Heart right ventricle (tissue), 16 donors: ENCODE measurements around the gene ANKRD10. TPM values are rescaled to one million over a fixed set of nuclear protein-coding genes. Genes with fewer than 3 reads are reported as not detected.

Source experiments
- ATAC-seq, 8 donors: fragments of 200-7000 bp; cut with Tn5 transposase; one replicate each; pipeline ENCODE4 v1.9.1; 2020; ENCODE audit warnings: mild to moderate bottlenecking in 8 of 8, moderate library complexity in 8 of 8, moderate number of reproducible peaks in 1 of 8
- DNase-seq, 2 donors: peaks; one replicate each; pipeline ENCODE4 v3.0.0-alpha.2; 2020
- H3K27ac ChIP-seq, 10 donors: fragments of 200-600 bp; sonication (generic) in 2 of 10; one replicate each; pipeline versions ENCODE4 v1.5.0 to v1.8.0; 2020 to 2022; ENCODE audit warnings: mild to moderate bottlenecking in 3 of 10
- H3K27me3 ChIP-seq, 7 donors: fragments of 200-600 bp; one replicate each; pipeline ENCODE4 v1.8.0; 2021 to 2022; ENCODE audit warnings: mild to moderate bottlenecking in 2 of 7
- H3K36me3 ChIP-seq, 9 donors: fragments of 200-600 bp; sonication (generic) in 1 of 9; one replicate each; pipeline versions ENCODE4 v1.5.0 to v1.8.0; 2020 to 2022; ENCODE audit warnings: mild to moderate bottlenecking in 2 of 9
- H3K4me1 ChIP-seq, 9 donors: fragments of 200-600 bp; sonication (generic) in 1 of 9; one replicate each; pipeline versions ENCODE4 v1.5.0 to v1.8.0; 2020 to 2022; ENCODE audit warnings: mild to moderate bottlenecking in 4 of 9
- H3K4me3 ChIP-seq, 10 donors: fragments of 200-600 bp; sonication (generic) in 2 of 10; one replicate each; pipeline versions ENCODE4 v1.5.0 to v1.8.0; 2020 to 2022; ENCODE audit warnings: mild to moderate bottlenecking in 7 of 10, moderate library complexity in 2 of 10
- H3K9me3 ChIP-seq, 11 donors: fragments of 200-600 bp in 10 of 11; sonication (generic) in 2 of 11; one replicate each; pipeline versions ENCODE4 v1.5.0 to v1.8.0; 2013 to 2022; ENCODE audit warnings: mild to moderate bottlenecking in 2 of 11, control low read depth in 1 of 11, moderate library complexity in 1 of 11
- WGBS, 2 donors: extraction: QIAGEN DNeasy Blood & Tissue Kit; methylation state at CpG; one replicate each; pipeline ENCODE4 v1.1.7; 2013; ENCODE audit warnings: inconsistent platforms in 1 of 2; 5-methylcytosine and 5-hydroxymethylcytosine counted together
- intact Hi-C, 10 donors: fragments of 100-400 bp; cut with DNase I; formaldehyde crosslinking; loops; one replicate each; pipeline versions ENCODE4 v1.11.1 to v1.14.2; 2022
- polyA plus RNA-seq, 2 donors: library from polyadenylated mRNA; stranded (reverse); fragments of 200-250 nt; gene quantifications; one replicate each; pipeline ENCODE4 v1.2.3, GENCODE V29; 2013
- total RNA-seq, 10 donors: library from RNA; stranded (reverse); fragmentation: NEBNext Ultra II Directional in 3 of 10; extraction: Animal tissue kit (Norgen Biotek cat#: 25700) in 3 of 10; gene quantifications; one replicate each; pipeline versions ENCODE4 v1.2.1 to v1.2.4, GENCODE V29; 2021 to 2023
- TF ChIP-seq, protein P1 (sequence below), 9 donors: fragments of 200-600 bp; sonication (generic) in 2 of 9; IDR thresholded peaks; one replicate each; pipeline versions ENCODE4 v1.5.0 to v1.8.0; 2021 to 2022; ENCODE audit warnings: antibody characterized with exemption in 9 of 9, mild to moderate bottlenecking in 5 of 9, moderate library complexity in 1 of 9
- donor health status: Arrhythmogenic right ventricular cardiomyopathy.
- donor health status: ischemic (EF 13 %, LVEDD 7.1; RV severe dilation, severe dysfunction).
- donor health status: healthy with polysubstance abuse.
- donor health status: DM: no; HTN: yes; CAD: no.
- donor health status: DM: no; HTN: no; CAD: no.
- donor health status: ischemic (EF 25% LVEDD 6.9; RV normal size, moderate dysfunction).
- donor health status: ischemic (EF 25% LVEDD 5.7; RV mildly dilated, moderate dysfunction).
- donor health status: healthy.
- donor health status: DM: yes; HTN: yes; CAD: no.
- donor health status: Ischemic cardiomyopathy.
- donor health status: ischemic (EF 35%, LVEDD 5.7; RV mildly dilated, moderate dysfunction).
- donor health status: nonischemic (EF 11% LVEDD 7.7; RV severe dilation, severe dysfunction).
- donor health status: DM: yes; HTN: yes; CAD: no.
- donor health status: PGD.
- donor health status: ischemic (EF 29% LVEDD 5.4; RV normal size, mild dysfunction).
- donor health status: nonischemic (EF 23%, LVEDD 6.1; RV moderate dilation, normal function).

Gene ANKRD10
- total and polyA plus RNA-seq, 12 donors = 32.4 to 127 (median 49.0) TPM

DNA sequence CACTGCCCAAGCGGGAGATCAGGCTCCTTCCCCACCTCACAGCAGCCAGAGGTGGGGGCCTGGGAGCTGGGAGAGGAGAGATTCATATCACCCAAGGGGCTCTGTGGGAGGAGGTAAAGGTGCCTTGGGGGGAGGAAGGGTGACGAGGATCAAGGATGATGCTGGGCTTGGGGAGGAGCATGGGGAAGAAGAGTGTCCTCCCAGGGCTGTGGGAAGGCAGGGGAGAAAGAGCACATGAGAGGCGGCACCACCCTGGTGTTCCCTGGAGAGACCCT, 82.7 kb downstream of the ANKRD10 start:
- intact Hi-C loops = no loop called here
- ATAC-seq = no peak
- WGBS, 2 donors = 90 to 94% methylated on average over 3 of the region's 3 CpGs
- H3K27me3 ChIP-seq = peaks cover 0 to 42% (median 14%) of the 10 kb centered on the region in 7 donors
- no peak for DNase-seq
- H3K27ac ChIP-seq = no peak overlapping the region
- no peaks in the 10 kb centered on the region for H3K4me1 ChIP-seq
- H3K9me3 ChIP-seq = no peaks in the 10 kb centered on the region
- no peaks in the 10 kb centered on the region for H3K36me3 ChIP-seq
- TF ChIP-seq, protein P1, sequence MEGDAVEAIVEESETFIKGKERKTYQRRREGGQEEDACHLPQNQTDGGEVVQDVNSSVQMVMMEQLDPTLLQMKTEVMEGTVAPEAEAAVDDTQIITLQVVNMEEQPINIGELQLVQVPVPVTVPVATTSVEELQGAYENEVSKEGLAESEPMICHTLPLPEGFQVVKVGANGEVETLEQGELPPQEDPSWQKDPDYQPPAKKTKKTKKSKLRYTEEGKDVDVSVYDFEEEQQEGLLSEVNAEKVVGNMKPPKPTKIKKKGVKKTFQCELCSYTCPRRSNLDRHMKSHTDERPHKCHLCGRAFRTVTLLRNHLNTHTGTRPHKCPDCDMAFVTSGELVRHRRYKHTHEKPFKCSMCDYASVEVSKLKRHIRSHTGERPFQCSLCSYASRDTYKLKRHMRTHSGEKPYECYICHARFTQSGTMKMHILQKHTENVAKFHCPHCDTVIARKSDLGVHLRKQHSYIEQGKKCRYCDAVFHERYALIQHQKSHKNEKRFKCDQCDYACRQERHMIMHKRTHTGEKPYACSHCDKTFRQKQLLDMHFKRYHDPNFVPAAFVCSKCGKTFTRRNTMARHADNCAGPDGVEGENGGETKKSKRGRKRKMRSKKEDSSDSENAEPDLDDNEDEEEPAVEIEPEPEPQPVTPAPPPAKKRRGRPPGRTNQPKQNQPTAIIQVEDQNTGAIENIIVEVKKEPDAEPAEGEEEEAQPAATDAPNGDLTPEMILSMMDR (IDR thresholded peaks at IDR 0.05) = no peak
- H3K4me3 ChIP-seq = no peak overlapping the region

DNA sequence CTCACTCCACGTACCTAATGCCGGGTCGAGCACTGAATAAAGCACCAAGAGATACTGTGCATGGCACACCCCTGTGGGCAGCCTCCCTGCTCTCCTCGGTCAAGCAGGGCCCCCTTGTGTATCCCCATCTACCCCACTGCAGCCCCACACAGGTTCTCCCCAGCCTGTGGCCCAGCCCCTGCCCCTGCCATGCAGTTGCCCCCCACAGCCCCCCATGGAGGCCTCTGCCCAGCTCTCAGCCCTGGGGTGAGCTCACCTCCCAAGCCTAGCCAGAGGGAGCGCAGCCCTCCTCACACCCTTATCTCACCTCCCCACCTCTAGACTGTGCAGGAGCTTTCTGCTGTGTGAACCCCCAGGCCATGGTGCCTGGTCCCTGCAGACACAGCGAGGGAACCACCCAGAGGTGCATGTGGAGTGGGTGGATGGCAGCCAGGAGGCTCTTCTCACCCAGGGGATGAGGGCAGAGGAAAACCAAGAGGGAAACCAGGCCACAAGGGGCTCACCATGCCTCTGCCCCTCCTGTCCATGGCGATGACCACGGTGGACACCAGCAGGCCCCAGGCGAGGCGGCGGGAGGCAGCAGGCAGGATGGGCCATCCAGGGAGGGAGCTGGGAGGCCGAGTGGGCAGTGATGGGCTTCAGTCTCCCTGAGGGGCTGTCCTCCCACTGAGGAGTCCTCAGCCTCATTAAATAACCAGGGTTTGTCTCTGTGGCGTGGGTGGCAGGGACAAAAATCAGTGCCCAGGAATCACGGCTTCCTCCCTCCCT, 83.2 kb downstream of the ANKRD10 start:
- Histone ChIP-seq H3K9me3 (no peaks in the 10 kb centered on the region), H3K4me1 (no peaks in the 10 kb centered on the region), H3K27me3 (peaks cover 0 to 42% (median 14%) of the 10 kb centered on the region in 7 donors), H3K27ac (no peak overlapping the region), H3K4me3 (no peak overlapping the region), H3K36me3 (no peaks in the 10 kb centered on the region)
- DNase-seq = no peak
- intact Hi-C loops = no loop called here
- TF ChIP-seq, protein P1 (IDR thresholded peaks at IDR 0.05) = no peak
- 85 to 90% methylated on average over 14 of the region's 14 CpGs for WGBS, 2 donors
- ATAC-seq = peak in 1 of 8 donors; percentile 11

DNA sequence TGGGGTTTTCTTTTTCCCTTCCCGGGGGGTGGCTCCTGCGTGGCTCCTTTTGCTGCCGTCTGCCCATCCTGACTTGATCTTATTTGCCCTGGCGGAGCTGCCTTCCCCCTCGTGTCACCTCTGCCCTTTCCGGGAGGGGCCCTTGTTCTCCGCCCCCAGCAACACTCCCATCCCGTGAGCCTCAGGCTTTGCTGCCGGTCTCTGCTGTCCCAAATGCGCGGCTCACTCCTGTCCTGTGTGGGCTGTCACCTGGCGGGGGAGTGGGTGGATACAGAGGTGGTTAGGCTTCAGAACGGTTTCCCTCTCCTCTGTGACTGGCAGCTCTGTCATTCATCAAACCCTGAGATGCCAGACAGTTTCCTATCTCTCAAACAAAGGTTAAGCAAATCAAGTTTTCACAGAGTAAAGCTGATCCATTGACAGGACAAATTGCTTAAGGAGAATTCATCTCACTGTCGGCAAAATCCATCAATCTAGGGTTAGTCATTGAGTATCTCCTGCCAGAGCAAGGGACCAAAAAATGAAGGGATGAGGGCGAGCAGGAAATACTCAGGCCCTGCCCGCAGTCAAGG, 84.0 kb downstream of the ANKRD10 start:
- WGBS, 2 donors = 60 to 62% methylated on average over 16 of the region's 16 CpGs
- no peak overlapping the region for H3K27ac ChIP-seq

DNA sequence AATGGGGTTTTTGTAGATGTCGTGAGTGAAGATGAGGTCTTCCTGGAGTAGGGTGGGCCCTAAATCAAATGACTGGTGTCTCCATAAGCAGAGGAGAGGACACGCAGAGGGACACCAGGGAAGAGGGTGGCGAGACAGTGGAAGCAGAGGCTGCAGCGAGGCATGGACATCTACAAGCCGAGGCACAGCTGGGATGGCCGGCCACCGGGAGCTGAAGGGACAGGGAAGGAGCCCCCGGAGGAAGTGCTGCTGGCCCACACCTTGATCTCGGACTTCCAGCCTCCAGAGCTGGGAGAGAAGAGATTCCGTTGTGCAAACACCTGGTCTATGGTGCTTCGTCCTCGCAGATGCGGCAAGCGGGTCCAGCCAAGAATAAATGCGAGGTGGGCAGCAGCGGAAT, 84.5 kb downstream of the ANKRD10 start:
- TF ChIP-seq, protein P1 (IDR thresholded peaks at IDR 0.05) = no peak
- H3K27me3 ChIP-seq = peaks cover 0 to 42% (median 14%) of the 10 kb centered on the region in 7 donors
- WGBS, 2 donors = 87 to 88% methylated on average over 16 of the region's 16 CpGs
- no peak overlapping the region for H3K27ac ChIP-seq
- no peak overlapping the region for H3K4me3 ChIP-seq
- no peaks in the 10 kb centered on the region for H3K9me3 ChIP-seq
- H3K4me1 ChIP-seq = no peaks in the 10 kb centered on the region
- ATAC-seq (no peak), DNase-seq (no peak)
- H3K36me3 ChIP-seq = no peaks in the 10 kb centered on the region
- intact Hi-C loops = no loop called here

More for the DNA sequence above, 84.0 kb downstream of the ANKRD10 start:
- ATAC-seq (no peak), DNase-seq (no peak)
- peaks cover 0 to 42% (median 14%) of the 10 kb centered on the region in 7 donors for H3K27me3 ChIP-seq
- intact Hi-C loops = no loop called here
- TF ChIP-seq, protein P1 (IDR thresholded peaks at IDR 0.05) = no peak
- no peaks in the 10 kb centered on the region for H3K36me3 ChIP-seq
- no peaks in the 10 kb centered on the region for H3K4me1 ChIP-seq
- H3K9me3 ChIP-seq = no peaks in the 10 kb centered on the region
- H3K4me3 ChIP-seq = no peak overlapping the region
